HL-60 (cell line): ENCODE data around the gene GAS6.

Source experiments
- DNase-seq, 2 experiments: peaks; one replicate each; pipeline ENCODE4 v3.0.0-alpha.2; 2010 to 2020; ENCODE audit warnings: low read depth in 1 of 2, low spot score in 1 of 2
- H3K27ac ChIP-seq: fragments of 250-450 bp; sonication (Bioruptor Pico); replicated peaks from 2 replicates; pipeline ENCODE4 v1.5.1; 2020; ENCODE audit warnings: mild to moderate bottlenecking, moderate library complexity
- H3K27me3 ChIP-seq: fragments of 250-450 bp; sonication (Bioruptor Pico); 2 replicates; pipeline ENCODE4 v1.5.1; 2021; ENCODE audit warnings: mild to moderate bottlenecking, moderate library complexity; ENCODE audit not compliant: insufficient read depth, poor library complexity, severe bottlenecking
- H3K4me3 ChIP-seq: replicated peaks from 2 replicates; pipeline ENCODE4 v1.5.1; 2011; ENCODE audit warnings: mild to moderate bottlenecking, control low read depth, low read length; ENCODE audit not compliant: insufficient read depth
- GABPA ChIP-seq: IDR thresholded peaks from 2 replicates; pipeline ENCODE4 v1.6.1; 2012; ENCODE audit warnings: low read depth
- POLR2AphosphoS5 ChIP-seq: IDR thresholded peaks from 2 replicates; pipeline ENCODE4 v1.6.1; 2012; ENCODE audit warnings: low read depth
- SPI1 ChIP-seq: IDR thresholded peaks from 2 replicates; pipeline ENCODE4 v1.6.1; 2012; ENCODE audit warnings: low read depth, mild to moderate bottlenecking, borderline replicate concordance
- TF ChIP-seq, protein P1 (sequence below): IDR thresholded peaks from 2 replicates; pipeline ENCODE4 v1.6.1; 2012; ENCODE audit warnings: low read depth; ENCODE audit not compliant: insufficient replicate concordance
- TF ChIP-seq, protein P2 (sequence below): IDR thresholded peaks from one replicate; pipeline ENCODE4 v1.5.1; 2011; ENCODE audit warnings: low read length, control low read depth, inconsistent platforms; ENCODE audit not compliant: insufficient read depth

The GAS6 gene

DNA sequence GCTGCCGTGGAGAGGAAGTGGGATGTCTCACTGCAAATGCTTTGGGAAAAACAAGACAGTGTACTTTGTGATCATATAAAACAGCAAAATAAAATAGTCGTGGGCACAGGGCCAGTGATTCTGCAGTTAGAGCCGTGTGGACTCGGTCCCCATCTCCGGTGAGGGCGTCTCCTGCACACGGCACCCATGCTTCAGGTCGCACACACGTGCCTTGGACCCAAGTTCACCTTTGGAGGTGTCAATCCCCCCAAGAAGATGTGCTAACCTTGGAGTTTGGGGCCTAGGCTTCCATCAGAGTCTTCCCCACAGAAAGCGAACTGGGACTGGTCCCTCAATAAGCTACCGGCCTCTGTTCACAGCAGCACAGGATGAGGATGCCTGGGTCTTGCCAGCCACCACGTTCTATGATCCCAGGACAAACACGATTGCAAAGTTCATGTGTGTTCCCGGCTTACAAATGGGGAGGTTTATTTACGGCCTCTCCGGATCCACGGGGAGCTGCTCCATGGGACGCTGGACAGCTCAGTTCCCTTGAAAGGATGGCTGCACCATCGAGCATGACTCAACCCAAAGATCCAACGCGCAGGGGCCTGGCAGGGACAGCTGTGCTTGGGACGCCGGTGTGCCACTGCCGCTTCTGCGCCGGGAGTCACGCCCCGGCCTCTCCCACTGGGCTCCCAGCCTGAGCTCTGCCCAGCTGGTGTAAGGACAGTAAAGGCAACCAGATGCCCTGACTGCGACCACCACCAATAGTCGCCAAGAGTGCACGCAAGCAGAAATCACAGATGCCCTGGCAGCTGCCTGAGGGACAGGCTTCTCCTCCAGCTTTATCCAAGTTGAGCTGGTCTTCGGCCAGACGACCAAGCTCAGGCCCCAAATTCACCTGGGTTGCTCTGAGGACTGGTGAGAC lies 8.6 kb downstream of the GAS6 start:
- Histone ChIP-seq H3K27me3 (peaks cover 2% of the 10 kb centered on the region), H3K27ac (no peak overlapping the region), H3K4me3 (no peak overlapping the region)
- TF ChIP-seq, protein P1, sequence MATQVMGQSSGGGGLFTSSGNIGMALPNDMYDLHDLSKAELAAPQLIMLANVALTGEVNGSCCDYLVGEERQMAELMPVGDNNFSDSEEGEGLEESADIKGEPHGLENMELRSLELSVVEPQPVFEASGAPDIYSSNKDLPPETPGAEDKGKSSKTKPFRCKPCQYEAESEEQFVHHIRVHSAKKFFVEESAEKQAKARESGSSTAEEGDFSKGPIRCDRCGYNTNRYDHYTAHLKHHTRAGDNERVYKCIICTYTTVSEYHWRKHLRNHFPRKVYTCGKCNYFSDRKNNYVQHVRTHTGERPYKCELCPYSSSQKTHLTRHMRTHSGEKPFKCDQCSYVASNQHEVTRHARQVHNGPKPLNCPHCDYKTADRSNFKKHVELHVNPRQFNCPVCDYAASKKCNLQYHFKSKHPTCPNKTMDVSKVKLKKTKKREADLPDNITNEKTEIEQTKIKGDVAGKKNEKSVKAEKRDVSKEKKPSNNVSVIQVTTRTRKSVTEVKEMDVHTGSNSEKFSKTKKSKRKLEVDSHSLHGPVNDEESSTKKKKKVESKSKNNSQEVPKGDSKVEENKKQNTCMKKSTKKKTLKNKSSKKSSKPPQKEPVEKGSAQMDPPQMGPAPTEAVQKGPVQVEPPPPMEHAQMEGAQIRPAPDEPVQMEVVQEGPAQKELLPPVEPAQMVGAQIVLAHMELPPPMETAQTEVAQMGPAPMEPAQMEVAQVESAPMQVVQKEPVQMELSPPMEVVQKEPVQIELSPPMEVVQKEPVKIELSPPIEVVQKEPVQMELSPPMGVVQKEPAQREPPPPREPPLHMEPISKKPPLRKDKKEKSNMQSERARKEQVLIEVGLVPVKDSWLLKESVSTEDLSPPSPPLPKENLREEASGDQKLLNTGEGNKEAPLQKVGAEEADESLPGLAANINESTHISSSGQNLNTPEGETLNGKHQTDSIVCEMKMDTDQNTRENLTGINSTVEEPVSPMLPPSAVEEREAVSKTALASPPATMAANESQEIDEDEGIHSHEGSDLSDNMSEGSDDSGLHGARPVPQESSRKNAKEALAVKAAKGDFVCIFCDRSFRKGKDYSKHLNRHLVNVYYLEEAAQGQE: no peak
- TF ChIP-seq, protein P2, sequence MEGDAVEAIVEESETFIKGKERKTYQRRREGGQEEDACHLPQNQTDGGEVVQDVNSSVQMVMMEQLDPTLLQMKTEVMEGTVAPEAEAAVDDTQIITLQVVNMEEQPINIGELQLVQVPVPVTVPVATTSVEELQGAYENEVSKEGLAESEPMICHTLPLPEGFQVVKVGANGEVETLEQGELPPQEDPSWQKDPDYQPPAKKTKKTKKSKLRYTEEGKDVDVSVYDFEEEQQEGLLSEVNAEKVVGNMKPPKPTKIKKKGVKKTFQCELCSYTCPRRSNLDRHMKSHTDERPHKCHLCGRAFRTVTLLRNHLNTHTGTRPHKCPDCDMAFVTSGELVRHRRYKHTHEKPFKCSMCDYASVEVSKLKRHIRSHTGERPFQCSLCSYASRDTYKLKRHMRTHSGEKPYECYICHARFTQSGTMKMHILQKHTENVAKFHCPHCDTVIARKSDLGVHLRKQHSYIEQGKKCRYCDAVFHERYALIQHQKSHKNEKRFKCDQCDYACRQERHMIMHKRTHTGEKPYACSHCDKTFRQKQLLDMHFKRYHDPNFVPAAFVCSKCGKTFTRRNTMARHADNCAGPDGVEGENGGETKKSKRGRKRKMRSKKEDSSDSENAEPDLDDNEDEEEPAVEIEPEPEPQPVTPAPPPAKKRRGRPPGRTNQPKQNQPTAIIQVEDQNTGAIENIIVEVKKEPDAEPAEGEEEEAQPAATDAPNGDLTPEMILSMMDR: no peak
- TF ChIP-seq SPI1 (no peak; the same call in 1 of the 2 replicates), POLR2AphosphoS5 (no peak)
- no peak for DNase-seq

DNA sequence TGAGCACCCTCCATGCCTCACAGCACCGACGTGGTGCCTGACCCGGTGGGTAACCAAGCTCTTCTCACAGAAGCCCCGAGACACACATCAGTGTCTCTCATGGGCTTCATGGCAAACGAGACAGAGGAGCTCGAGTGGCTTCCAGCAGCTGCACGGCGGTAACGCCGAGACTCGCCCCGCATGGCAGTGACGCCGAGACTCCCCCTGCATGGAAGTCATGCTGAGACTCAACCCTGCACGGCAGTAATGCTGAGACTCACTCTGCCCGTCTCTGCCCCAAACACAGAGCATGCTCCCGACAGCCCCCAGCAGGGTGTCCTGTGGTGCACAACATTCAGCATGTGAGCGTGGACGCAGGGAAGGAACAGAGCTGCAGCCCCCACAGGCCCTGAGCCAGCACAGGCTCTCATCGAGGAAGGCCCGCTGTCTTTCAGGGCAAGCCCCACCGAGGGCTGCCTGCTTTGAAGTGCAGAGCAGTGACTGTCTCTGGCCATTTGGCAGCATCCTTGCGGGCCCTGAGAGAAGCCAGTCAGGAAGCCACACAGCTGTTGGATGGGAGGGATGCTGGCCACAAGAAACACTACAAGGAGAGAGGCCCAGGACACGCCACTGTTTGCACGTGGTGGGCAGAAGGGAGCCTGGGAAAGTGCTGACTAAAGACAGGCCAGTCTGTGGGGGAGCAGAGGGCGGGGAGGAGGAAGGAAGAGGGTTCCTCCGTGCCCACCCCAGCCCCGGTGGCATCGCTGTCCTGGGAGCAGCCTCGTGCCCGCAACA lies 9.5 kb downstream of the GAS6 start:
- Histone ChIP-seq H3K27ac (no peak overlapping the region), H3K4me3 (no peak overlapping the region), H3K27me3 (peaks cover 2% of the 10 kb centered on the region)
- peak in 1 of 2 experiments; percentile 57 for DNase-seq
- TF ChIP-seq SPI1: peak; percentile 70; the same call in 1 of the 2 replicates
- TF ChIP-seq POLR2AphosphoS5: no peak

GRCh38 chr13:113853518-113854237 lies 10.2 kb downstream of the GAS6 start:
- no peak overlapping the region for H3K4me3 ChIP-seq
- no peak overlapping the region for H3K27ac ChIP-seq
- TF ChIP-seq, protein P2: no peak
- no peak for TF ChIP-seq GABPA
- TF ChIP-seq, protein P1: no peak
- TF ChIP-seq SPI1: no peak
- TF ChIP-seq POLR2AphosphoS5: no peak
- no peak for DNase-seq
- H3K27me3 ChIP-seq: peaks cover 2% of the 10 kb centered on the region
